ENCODE results near the gene SCN1A.
"Not testable (repeated sequence)": the region's sequence is repeated elsewhere in the genome, so short reads cannot be mapped to it uniquely, and the experiment has no call there.

The SCN1A gene

GRCh38 chr2:166147883-166148282 is 20.1 kb upstream of the SCN1A start:
- no peak for DNase-seq (ENCODE audit: low spot score in 2 of 2)
- no peaks in the 10 kb centered on the region; the same call in 1 of the 2 replicates for H3K4me1 ChIP-seq
- no peaks in the 10 kb centered on the region for H3K36me3 ChIP-seq (replicated peaks)
- H3K4me3 ChIP-seq: no peak overlapping the region
- in situ Hi-C loops (cut with MboI; ENCODE audit: low sequenced_read_pairs): no loop called here
- no peaks in the 10 kb centered on the region for H3K27me3 ChIP-seq (ENCODE audit: low read depth)
- no peaks in the 10 kb centered on the region for H3K9me3 ChIP-seq

- no peak overlapping the region for H3K4me3 ChIP-seq
- H3K27me3 ChIP-seq (ENCODE audit: low read depth): no peaks in the 10 kb centered on the region
- in situ Hi-C loops (cut with MboI; ENCODE audit: low sequenced_read_pairs): no loop called here
- no peaks in the 10 kb centered on the region for H3K36me3 ChIP-seq (replicated peaks)
- H3K4me1 ChIP-seq: no peaks in the 10 kb centered on the region; the same call in 1 of the 2 replicates
- DNase-seq (ENCODE audit: low spot score in 2 of 2): no peak
- no peaks in the 10 kb centered on the region for H3K9me3 ChIP-seq
Measured at GRCh38 chr2:166144071-166144470, 16.3 kb upstream of the SCN1A start.

GRCh38 chr2:166140932-166141331 is 13.1 kb upstream of the SCN1A start:
- no peak for DNase-seq (ENCODE audit: low spot score in 2 of 2)
- H3K4me3 ChIP-seq: no peak overlapping the region
- in situ Hi-C loops (cut with MboI; ENCODE audit: low sequenced_read_pairs): no loop called here
- no peaks in the 10 kb centered on the region; the same call in 1 of the 2 replicates for H3K9me3 ChIP-seq
- H3K27me3 ChIP-seq (ENCODE audit: low read depth): no peaks in the 10 kb centered on the region
- H3K36me3 ChIP-seq (replicated peaks): no peaks in the 10 kb centered on the region
- H3K4me1 ChIP-seq: peaks cover 13% of the 10 kb centered on the region

GRCh38 chr2:166140475-166140874 is 12.7 kb upstream of the SCN1A start:
- no peak for DNase-seq (ENCODE audit: low spot score in 2 of 2)
- no peaks in the 10 kb centered on the region for H3K27me3 ChIP-seq (ENCODE audit: low read depth)
- H3K4me1 ChIP-seq: peaks cover 13% of the 10 kb centered on the region
- H3K9me3 ChIP-seq: no peaks in the 10 kb centered on the region; the same call in 1 of the 2 replicates
- H3K4me3 ChIP-seq: no peak overlapping the region
- in situ Hi-C loops (cut with MboI; ENCODE audit: low sequenced_read_pairs): no loop called here
- no peaks in the 10 kb centered on the region for H3K36me3 ChIP-seq (replicated peaks)

- in situ Hi-C loops (cut with MboI; ENCODE audit: low sequenced_read_pairs); H3K4me3 ChIP-seq; DNase-seq (ENCODE audit: low spot score in 2 of 2); H3K36me3 ChIP-seq (replicated peaks); H3K9me3 ChIP-seq; H3K27me3 ChIP-seq (ENCODE audit: low read depth): not testable (repeated sequence)
- peaks cover 13% of the 10 kb centered on the region for H3K4me1 ChIP-seq
Measured at GRCh38 chr2:166139479-166139878, 11.7 kb upstream of the SCN1A start.

GRCh38 chr2:166138667-166139066 is 10.8 kb upstream of the SCN1A start:
- no peak for DNase-seq (ENCODE audit: low spot score in 2 of 2)
- H3K9me3 ChIP-seq: no peaks in the 10 kb centered on the region; the same call in 1 of the 2 replicates
- in situ Hi-C loops (cut with MboI; ENCODE audit: low sequenced_read_pairs): no loop called here
- peaks cover 13% of the 10 kb centered on the region for H3K4me1 ChIP-seq
- no peak overlapping the region for H3K4me3 ChIP-seq
- no peaks in the 10 kb centered on the region for H3K36me3 ChIP-seq (replicated peaks)
- no peaks in the 10 kb centered on the region for H3K27me3 ChIP-seq (ENCODE audit: low read depth)

GRCh38 chr2:166138144-166138543 is 10.3 kb upstream of the SCN1A start:
- Histone ChIP-seq H3K4me3 (no peak overlapping the region), H3K27me3 (ENCODE audit: low read depth) (no peaks in the 10 kb centered on the region), H3K4me1 (peaks cover 13% of the 10 kb centered on the region), H3K36me3 (replicated peaks) (no peaks in the 10 kb centered on the region), H3K9me3 (no peaks in the 10 kb centered on the region; the same call in 1 of the 2 replicates)
- in situ Hi-C loops (cut with MboI; ENCODE audit: low sequenced_read_pairs): no loop called here
- peak; percentile 61 to 65 for DNase-seq (ENCODE audit: low spot score in 2 of 2)

GRCh38 chr2:166137331-166137730 is 9.5 kb upstream of the SCN1A start:
- in situ Hi-C loops (cut with MboI; ENCODE audit: low sequenced_read_pairs): no loop called here

GRCh38 chr2:166135849-166136258 is 8.0 kb upstream of the SCN1A start:
- peaks cover 13% of the 10 kb centered on the region for H3K4me1 ChIP-seq
- in situ Hi-C loops (cut with MboI; ENCODE audit: low sequenced_read_pairs): no loop called here
- DNase-seq (ENCODE audit: low spot score in 2 of 2): no peak
- H3K4me3 ChIP-seq: no peak overlapping the region
- no peaks in the 10 kb centered on the region for H3K36me3 ChIP-seq (replicated peaks)
- H3K27me3 ChIP-seq (ENCODE audit: low read depth): peaks cover 1% of the 10 kb centered on the region; the same call in 1 of the 2 replicates
- no peaks in the 10 kb centered on the region; the same call in 1 of the 2 replicates for H3K9me3 ChIP-seq

More at GRCh38 chr2:166137331-166137730, 9.5 kb upstream of the SCN1A start:
- DNase-seq (ENCODE audit: low spot score in 2 of 2): no peak
- Histone ChIP-seq H3K36me3 (replicated peaks) (no peaks in the 10 kb centered on the region), H3K9me3 (no peaks in the 10 kb centered on the region; the same call in 1 of the 2 replicates), H3K4me3 (no peak overlapping the region), H3K27me3 (ENCODE audit: low read depth) (no peaks in the 10 kb centered on the region), H3K4me1 (peaks cover 13% of the 10 kb centered on the region)

- Histone ChIP-seq H3K9me3 (no peaks in the 10 kb centered on the region; the same call in 1 of the 2 replicates), H3K4me1 (peaks cover 13% of the 10 kb centered on the region), H3K36me3 (replicated peaks) (no peaks in the 10 kb centered on the region), H3K4me3 (no peak overlapping the region), H3K27me3 (ENCODE audit: low read depth) (peaks cover 4% of the 10 kb centered on the region; the same call in 1 of the 2 replicates)
- in situ Hi-C loops (cut with MboI; ENCODE audit: low sequenced_read_pairs): no loop called here
- no peak for DNase-seq (ENCODE audit: low spot score in 2 of 2)
Measured at GRCh38 chr2:166135152-166135848, 7.5 kb upstream of the SCN1A start.

- H3K27me3 ChIP-seq (ENCODE audit: low read depth): peaks cover 4% of the 10 kb centered on the region; the same call in 1 of the 2 replicates
- in situ Hi-C loops (cut with MboI; ENCODE audit: low sequenced_read_pairs): no loop called here
- no peak for DNase-seq (ENCODE audit: low spot score in 2 of 2)
- H3K9me3 ChIP-seq: no peaks in the 10 kb centered on the region; the same call in 1 of the 2 replicates
- H3K4me3 ChIP-seq: no peak overlapping the region
- no peaks in the 10 kb centered on the region for H3K36me3 ChIP-seq (replicated peaks)
- peaks cover 13% of the 10 kb centered on the region for H3K4me1 ChIP-seq
Measured at GRCh38 chr2:166134252-166135151, 6.7 kb upstream of the SCN1A start.

GRCh38 chr2:166133653-166134052 is 5.8 kb upstream of the SCN1A start:
- Histone ChIP-seq H3K36me3 (replicated peaks) (no peaks in the 10 kb centered on the region), H3K4me1 (peaks cover 13% of the 10 kb centered on the region), H3K27me3 (ENCODE audit: low read depth) (peaks cover 4% of the 10 kb centered on the region), H3K9me3 (no peaks in the 10 kb centered on the region; the same call in 1 of the 2 replicates), H3K4me3 (no peak overlapping the region)
- DNase-seq (ENCODE audit: low spot score in 2 of 2): no peak
- in situ Hi-C loops (cut with MboI; ENCODE audit: low sequenced_read_pairs): no loop called here

GRCh38 chr2:166128156-166128505 is 311 bp upstream of the SCN1A start:
- no peak overlapping the region for H3K4me3 ChIP-seq
- peaks cover 6% of the 10 kb centered on the region for H3K27me3 ChIP-seq (ENCODE audit: low read depth)
- H3K9me3 ChIP-seq: no peaks in the 10 kb centered on the region
- no peaks in the 10 kb centered on the region for H3K36me3 ChIP-seq (replicated peaks)
- peaks cover 17% of the 10 kb centered on the region for H3K4me1 ChIP-seq
- in situ Hi-C loops (cut with MboI; ENCODE audit: low sequenced_read_pairs): loop anchor here (10.0 kb wide), 1 partner anchor 173 kb away; the partner anchor contains the start of gene TTC21B
- no peak for DNase-seq (ENCODE audit: low spot score in 2 of 2)

All from HAP-1 (cell line).